ENCODE data around the gene SH3RF3. TPM values are rescaled to one million over a fixed set of nuclear protein-coding genes. Genes with fewer than 3 reads are reported as not detected.

The SH3RF3 gene
- total RNA-seq, 2 donors from 2014 or later, result 37.4 to 61.7 TPM

DNA sequence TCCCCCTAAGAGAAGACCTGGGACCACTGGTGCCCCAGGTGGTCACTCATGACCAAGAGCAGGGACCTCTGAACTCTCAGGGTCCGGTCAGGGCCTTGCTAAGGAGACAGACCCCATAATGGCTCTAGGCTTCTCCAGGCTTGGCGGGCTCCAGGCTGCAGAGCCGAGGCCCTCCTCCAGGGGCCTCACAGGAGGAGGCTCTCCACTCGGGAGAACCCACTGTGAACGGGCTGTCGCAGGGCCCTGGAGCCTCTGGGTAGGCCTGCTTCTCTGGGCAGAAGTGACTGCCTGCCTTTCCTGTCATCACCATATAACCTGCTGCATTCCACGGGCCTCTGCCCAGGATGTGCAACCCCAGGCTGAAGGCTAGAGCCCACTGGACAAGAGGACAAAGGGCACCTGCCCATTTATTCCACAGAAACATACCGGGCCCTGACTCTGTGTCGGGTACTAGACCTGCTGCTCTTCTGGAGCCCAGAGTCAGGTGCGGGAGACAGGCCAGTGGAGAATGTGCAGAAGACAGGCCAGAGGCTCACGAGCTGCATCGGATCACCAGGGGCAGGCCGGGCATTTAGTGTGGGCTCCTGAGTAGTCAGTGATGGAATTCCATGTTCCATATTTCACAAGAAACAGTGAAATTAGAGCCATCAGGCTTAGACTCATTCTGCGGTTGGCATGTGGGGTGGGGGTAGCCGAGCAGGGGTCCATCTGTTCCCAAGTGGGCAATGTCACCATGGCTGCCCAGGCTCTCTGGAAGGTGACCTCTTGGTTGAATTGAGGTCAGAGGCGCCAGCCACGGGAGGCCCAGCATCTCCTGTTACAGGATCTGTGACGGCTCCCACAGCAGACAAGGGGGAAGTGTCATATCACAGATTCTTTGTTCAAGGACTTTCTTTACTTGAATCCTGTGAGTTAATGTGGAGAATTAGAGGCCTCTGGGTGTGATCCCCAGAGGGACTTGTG, 220.8 kb downstream of the SH3RF3 start:
- no peaks in the 10 kb centered on the region for H3K27me3 ChIP-seq (replicated peaks; ENCODE audit: insufficient read depth)
- H3K4me3 ChIP-seq, result no peak overlapping the region
- H3K4me1 ChIP-seq (ENCODE audit: control insufficient read depth in 1 of 2, low read depth in 2 of 2), result peaks cover 26 to 75% of the 10 kb centered on the region in 2 donors
- TF ChIP-seq, protein P1, sequence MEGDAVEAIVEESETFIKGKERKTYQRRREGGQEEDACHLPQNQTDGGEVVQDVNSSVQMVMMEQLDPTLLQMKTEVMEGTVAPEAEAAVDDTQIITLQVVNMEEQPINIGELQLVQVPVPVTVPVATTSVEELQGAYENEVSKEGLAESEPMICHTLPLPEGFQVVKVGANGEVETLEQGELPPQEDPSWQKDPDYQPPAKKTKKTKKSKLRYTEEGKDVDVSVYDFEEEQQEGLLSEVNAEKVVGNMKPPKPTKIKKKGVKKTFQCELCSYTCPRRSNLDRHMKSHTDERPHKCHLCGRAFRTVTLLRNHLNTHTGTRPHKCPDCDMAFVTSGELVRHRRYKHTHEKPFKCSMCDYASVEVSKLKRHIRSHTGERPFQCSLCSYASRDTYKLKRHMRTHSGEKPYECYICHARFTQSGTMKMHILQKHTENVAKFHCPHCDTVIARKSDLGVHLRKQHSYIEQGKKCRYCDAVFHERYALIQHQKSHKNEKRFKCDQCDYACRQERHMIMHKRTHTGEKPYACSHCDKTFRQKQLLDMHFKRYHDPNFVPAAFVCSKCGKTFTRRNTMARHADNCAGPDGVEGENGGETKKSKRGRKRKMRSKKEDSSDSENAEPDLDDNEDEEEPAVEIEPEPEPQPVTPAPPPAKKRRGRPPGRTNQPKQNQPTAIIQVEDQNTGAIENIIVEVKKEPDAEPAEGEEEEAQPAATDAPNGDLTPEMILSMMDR (IDR thresholded peaks at IDR 0.05), result no peak
- H3K36me3 ChIP-seq, result no peaks in the 10 kb centered on the region
- DNase-seq (ENCODE audit: low spot score) (no peak), ATAC-seq (ENCODE audit: insufficient number of reproducible peaks, low FRiP score, low read depth) (no peak)
- peak overlapping the region; percentile 65 to 67 for H3K27ac ChIP-seq
- H3K9me3 ChIP-seq, result no peaks in the 10 kb centered on the region

DNA sequence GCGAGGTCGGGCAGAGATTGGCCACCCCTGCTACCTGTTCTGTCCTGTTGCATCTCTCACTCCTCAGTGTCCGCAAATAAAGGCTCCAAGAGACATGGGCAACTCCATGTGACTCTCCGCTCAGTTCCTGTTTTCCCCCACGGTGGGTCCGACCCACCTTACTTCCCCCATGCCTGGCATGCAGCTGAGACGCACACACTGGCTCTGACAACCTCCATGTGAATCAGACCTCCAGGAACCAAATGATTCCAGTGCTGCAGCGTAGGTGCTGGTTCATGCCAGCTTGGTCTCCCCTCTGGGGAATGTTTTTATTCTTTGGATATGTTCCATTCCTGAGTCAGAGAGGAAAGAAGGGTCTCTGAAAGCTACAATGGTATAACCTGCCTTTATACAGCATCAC, 221.5 kb downstream of the SH3RF3 start:
- Histone ChIP-seq H3K4me1 (ENCODE audit: control insufficient read depth in 1 of 2, low read depth in 2 of 2) (peaks cover 26 to 70% of the 10 kb centered on the region in 2 donors), H3K36me3 (no peaks in the 10 kb centered on the region), H3K27me3 (replicated peaks; ENCODE audit: insufficient read depth) (no peaks in the 10 kb centered on the region), H3K9me3 (no peaks in the 10 kb centered on the region), H3K27ac (peak overlapping the region; percentile 65 to 67), H3K4me3 (no peak overlapping the region)
- no peak for ATAC-seq (ENCODE audit: insufficient number of reproducible peaks, low FRiP score, low read depth)
- TF ChIP-seq, protein P1 (IDR thresholded peaks at IDR 0.05), result no peak
- DNase-seq (ENCODE audit: low spot score), result no peak

DNA sequence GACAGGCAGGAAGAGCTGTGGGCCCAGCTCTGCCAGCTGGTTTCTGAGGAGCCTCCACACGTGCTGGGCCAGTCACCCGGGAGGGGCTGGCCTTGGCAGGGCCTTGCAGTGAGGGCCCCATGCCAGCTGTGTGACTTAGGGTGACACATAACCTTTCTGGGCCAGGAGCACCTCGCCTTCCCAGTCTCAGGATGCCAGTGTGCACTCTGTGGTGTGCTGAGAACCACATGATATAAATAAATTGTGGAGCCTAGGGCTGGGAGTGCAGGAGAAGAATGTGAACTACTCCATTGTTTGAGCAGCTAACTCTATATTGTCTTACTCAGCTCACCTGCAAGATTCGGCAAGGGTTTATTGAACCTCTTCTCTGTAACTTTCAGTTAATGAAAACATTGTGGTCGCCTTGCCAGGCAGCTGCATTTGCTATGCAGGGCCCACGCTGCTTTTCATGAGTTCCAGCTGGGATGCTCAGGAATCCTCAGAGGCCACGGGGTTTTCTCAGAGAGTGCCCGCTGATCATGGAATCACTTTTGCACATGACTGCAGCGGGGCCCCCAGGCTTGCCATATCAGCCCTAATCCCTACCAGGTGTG, 222.3 kb downstream of the SH3RF3 start:
- Histone ChIP-seq H3K36me3 (no peaks in the 10 kb centered on the region), H3K9me3 (no peaks in the 10 kb centered on the region), H3K4me3 (no peak overlapping the region), H3K27ac (peak overlapping the region; percentile 65 to 67), H3K27me3 (replicated peaks; ENCODE audit: insufficient read depth) (no peaks in the 10 kb centered on the region), H3K4me1 (ENCODE audit: control insufficient read depth in 1 of 2, low read depth in 2 of 2) (peaks cover 26 to 66% of the 10 kb centered on the region in 2 donors)
- TF ChIP-seq, protein P1 (IDR thresholded peaks at IDR 0.05), result no peak
- ATAC-seq (ENCODE audit: insufficient number of reproducible peaks, low FRiP score, low read depth) (peak; percentile 67), DNase-seq (ENCODE audit: low spot score) (peak; percentile 54)

DNA sequence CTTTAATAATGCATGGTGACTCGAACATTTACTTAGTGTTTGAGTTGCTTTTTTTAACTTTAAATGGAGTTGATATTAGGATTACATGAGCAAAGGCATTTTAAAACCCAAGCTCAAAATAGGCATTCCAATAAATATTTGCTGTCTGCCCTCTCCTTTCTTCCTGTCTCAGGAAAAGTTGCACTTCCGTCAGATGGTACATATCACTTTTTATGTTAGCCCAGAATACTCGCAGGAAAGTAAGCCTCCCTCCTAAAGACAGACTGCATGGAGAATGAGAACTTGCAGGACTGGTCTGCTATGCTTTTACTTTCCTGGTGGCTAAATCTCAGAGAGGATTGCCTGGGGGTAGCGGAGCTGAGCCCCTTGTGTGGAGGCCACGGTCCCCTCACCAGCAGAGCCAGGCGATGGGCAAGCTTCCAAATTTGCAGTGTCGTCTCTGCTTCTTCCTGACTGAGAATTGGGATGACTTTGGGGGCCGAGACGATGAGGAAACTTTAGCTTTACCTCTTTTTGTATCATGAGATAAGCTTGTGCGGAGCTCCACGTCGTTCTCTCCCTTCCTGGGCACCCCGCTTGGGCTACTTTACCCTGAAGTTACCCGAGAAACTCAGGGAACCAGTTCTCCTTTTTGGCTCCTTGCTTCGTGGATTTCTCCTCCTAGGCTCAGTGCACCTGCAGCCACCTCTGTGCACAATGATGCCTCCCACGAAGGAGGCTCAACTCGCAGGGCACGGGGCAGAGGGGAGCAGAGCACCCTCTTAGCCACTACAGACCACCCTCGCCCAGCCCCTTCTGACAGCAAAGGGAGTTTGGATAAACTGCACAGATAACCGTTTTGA, 223.3 kb downstream of the SH3RF3 start:
- DNase-seq (ENCODE audit: low spot score) (no peak), ATAC-seq (ENCODE audit: insufficient number of reproducible peaks, low FRiP score, low read depth) (no peak)
- H3K4me3 ChIP-seq, result no peak overlapping the region
- H3K27me3 ChIP-seq (replicated peaks; ENCODE audit: insufficient read depth), result no peaks in the 10 kb centered on the region
- no peaks in the 10 kb centered on the region for H3K36me3 ChIP-seq
- peaks cover 26 to 58% of the 10 kb centered on the region in 2 donors for H3K4me1 ChIP-seq (ENCODE audit: control insufficient read depth in 1 of 2, low read depth in 2 of 2)
- no peaks in the 10 kb centered on the region for H3K9me3 ChIP-seq
- TF ChIP-seq, protein P1 (IDR thresholded peaks at IDR 0.05), result no peak
- H3K27ac ChIP-seq, result no peak overlapping the region

All from thoracic aorta (tissue), 2 donors.